Kidney (tissue), 22 donors: ENCODE results near the gene TMOD4. TPM values are rescaled to one million over a fixed set of nuclear protein-coding genes. Genes with fewer than 3 reads are reported as not detected.

ENCODE experiments used
- DNase-seq, 5 donors: peaks; one replicate each; pipeline ENCODE4 v3.0.0-alpha.2; 2013 to 2020
- FAIRE-seq: peaks from 2 replicates; lab custom pipeline; 2012; peaks lifted over from hg19 to GRCh38; lab: Jason Lieb, UNC
- H3K27ac ChIP-seq, 2 donors: one replicate each; pipeline ENCODE4 v1.7.0; 2013; ENCODE audit warnings: low read depth in 2 of 2, low read length in 2 of 2, inconsistent platforms in 1 of 2
- H3K27me3 ChIP-seq: one replicate; pipeline ENCODE4 v1.7.1; 2013; ENCODE audit warnings: low read length, inconsistent platforms; ENCODE audit not compliant: control insufficient read depth, insufficient read depth
- H3K36me3 ChIP-seq, 3 donors: one replicate each; pipeline versions ENCODE4 v1.7.0 to v1.7.1; 2013; ENCODE audit warnings: low read length in 3 of 3, control low read depth in 1 of 3, inconsistent platforms in 1 of 3; ENCODE audit not compliant: insufficient read depth in 3 of 3, control insufficient read depth in 2 of 3
- H3K4me1 ChIP-seq, 3 donors: one replicate each; pipeline versions ENCODE4 v1.7.0 to v1.7.1; 2013; ENCODE audit warnings: low read length in 3 of 3, inconsistent platforms in 1 of 3, low read depth in 1 of 3; ENCODE audit not compliant: control insufficient read depth in 2 of 3, insufficient read depth in 2 of 3
- H3K4me3 ChIP-seq, 3 donors: one replicate each; pipeline versions ENCODE4 v1.7.0 to v1.8.1; 2013; ENCODE audit warnings: low read length in 3 of 3, control low read depth in 1 of 3, inconsistent platforms in 1 of 3
- H3K9ac ChIP-seq, 3 donors: one replicate each; pipeline versions ENCODE4 v1.7.0 to v1.7.1; 2013; ENCODE audit warnings: low read length in 3 of 3, control low read depth in 1 of 3, inconsistent platforms in 1 of 3
- H3K9me3 ChIP-seq, 3 donors: one replicate each; pipeline versions ENCODE4 v1.7.0 to v1.7.1; 2013; ENCODE audit warnings: low read length in 3 of 3, control low read depth in 1 of 3, inconsistent platforms in 1 of 3; ENCODE audit not compliant: control insufficient read depth in 2 of 3, insufficient read depth in 1 of 3
- intact Hi-C: fragments of 100-400 bp; cut with DNase I; formaldehyde crosslinking; loops from one replicate; pipeline ENCODE4 v1.11.1; 2022
- long read RNA-seq, 10 donors: library from polyadenylated mRNA in 1 of 10; unstranded in 1 of 10; transcript quantifications; one replicate each; pipeline ENCODE4 v2.0.0 and lab custom pipeline, GENCODE V29; 2021 to 2026
- polyA plus RNA-seq: library from polyadenylated mRNA; stranded (reverse); fragments of 350-450 nt; fragmentation: Illumina TruSeq; extraction: RNeasy Lipid Tissue Mini Kit (QIAGEN cat#74804); gene quantifications from one replicate; pipeline ENCODE4 v1.2.3, GENCODE V29; 2014; ENCODE audit warnings: low read depth, low replicate concordance; ENCODE audit not compliant: insufficient read depth
- total RNA-seq: library from RNA; stranded (reverse); fragmentation: NEBNext Ultra II Directional; extraction: Animal tissue kit (Norgen Biotek cat#: 25700); gene quantifications from one replicate; pipeline ENCODE4 v1.2.1, GENCODE V29; 2021
- TF ChIP-seq, protein P1 (sequence below): IDR thresholded peaks from 3 replicates; pipeline ENCODE4 v1.5.1; 2012; ENCODE audit warnings: mild to moderate bottlenecking, moderate library complexity, borderline replicate concordance; ENCODE audit not compliant: insufficient read depth; ENCODE audit errors: extremely low read depth
- donor health status: control.
- donor health status: control.
- donor health status: control.
- donor health status: control.
- donor health status: control.
- donor health status: DM: yes; HTN: yes; CAD: no.
- donor health status: Normal renal cell carcinoma (clear cell type).

The TMOD4 gene
- total RNA-seq (0.66 TPM), polyA plus RNA-seq (0.65 TPM)
- long read RNA-seq, donor 1: 0 reads
- long read RNA-seq, donor 2: 0 reads
- long read RNA-seq, donor 3, partial matches to known transcripts: 0 of 1 reads
- long read RNA-seq, donor 3, other reads (novel, unspliced or antisense): 0 of 1 reads
- long read RNA-seq, donor 4: 0 reads
- long read RNA-seq, donor 5: 0 reads
- long read RNA-seq, donor 6, partial matches to known transcripts: 0 of 2 reads
- long read RNA-seq, donor 6, other reads (novel, unspliced or antisense): 0 of 2 reads
- long read RNA-seq, donor 7: 0 reads
- long read RNA-seq, donor 8, partial matches to known transcripts: 0 of 1 reads
- long read RNA-seq, donor 8, other reads (novel, unspliced or antisense): 0 of 1 reads
- long read RNA-seq, donor 9: 0 reads
- long read RNA-seq, donor 10, partial matches to known transcripts: 0 of 1 reads
- long read RNA-seq, donor 10, other reads (novel, unspliced or antisense): 0 of 1 reads

DNA sequence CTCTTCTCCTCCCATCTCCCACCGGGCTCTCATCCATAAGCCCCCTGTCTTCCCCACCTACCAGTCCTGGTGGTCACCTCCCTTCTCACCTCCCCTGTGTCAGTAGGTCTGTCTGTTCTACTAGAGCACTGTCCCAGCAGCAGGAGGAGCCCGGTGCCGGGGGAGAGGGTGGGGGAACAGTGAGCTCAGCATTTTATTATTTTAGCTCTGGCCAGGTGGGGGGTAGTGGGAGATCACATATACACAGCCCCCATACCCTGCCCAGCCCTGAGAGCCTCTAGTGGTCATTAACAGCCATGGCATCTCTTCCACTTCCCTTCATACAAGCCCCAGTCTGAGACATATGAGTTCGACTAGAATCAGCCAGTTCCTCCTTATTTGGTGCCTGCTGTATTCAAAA is at the start of gene TMOD4:
TMOD4 (minus strand) TSS at position 119 of the 400 bp plus-strand sequence. CDS start 1,106 bp downstream, outside the sequence.
- no peak for FAIRE-seq
- intact Hi-C loops: no loop called here
- no peaks in the 10 kb centered on the region for H3K9me3 ChIP-seq
- peaks cover 4 to 33% (median 23%) of the 10 kb centered on the region in 3 donors for H3K36me3 ChIP-seq
- no peaks in the 10 kb centered on the region for H3K27me3 ChIP-seq
- TF ChIP-seq, protein P1, sequence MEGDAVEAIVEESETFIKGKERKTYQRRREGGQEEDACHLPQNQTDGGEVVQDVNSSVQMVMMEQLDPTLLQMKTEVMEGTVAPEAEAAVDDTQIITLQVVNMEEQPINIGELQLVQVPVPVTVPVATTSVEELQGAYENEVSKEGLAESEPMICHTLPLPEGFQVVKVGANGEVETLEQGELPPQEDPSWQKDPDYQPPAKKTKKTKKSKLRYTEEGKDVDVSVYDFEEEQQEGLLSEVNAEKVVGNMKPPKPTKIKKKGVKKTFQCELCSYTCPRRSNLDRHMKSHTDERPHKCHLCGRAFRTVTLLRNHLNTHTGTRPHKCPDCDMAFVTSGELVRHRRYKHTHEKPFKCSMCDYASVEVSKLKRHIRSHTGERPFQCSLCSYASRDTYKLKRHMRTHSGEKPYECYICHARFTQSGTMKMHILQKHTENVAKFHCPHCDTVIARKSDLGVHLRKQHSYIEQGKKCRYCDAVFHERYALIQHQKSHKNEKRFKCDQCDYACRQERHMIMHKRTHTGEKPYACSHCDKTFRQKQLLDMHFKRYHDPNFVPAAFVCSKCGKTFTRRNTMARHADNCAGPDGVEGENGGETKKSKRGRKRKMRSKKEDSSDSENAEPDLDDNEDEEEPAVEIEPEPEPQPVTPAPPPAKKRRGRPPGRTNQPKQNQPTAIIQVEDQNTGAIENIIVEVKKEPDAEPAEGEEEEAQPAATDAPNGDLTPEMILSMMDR: peak; percentile 26
- H3K27ac ChIP-seq: no peak within 1 kb of the TSS
- no peak within 1 kb of the TSS for H3K9ac ChIP-seq
- H3K4me3 ChIP-seq: no peak within 1 kb of the TSS
- H3K4me1 ChIP-seq: no peaks in the 10 kb centered on the region
- peak in 1 of 5 donors; percentile 39 for DNase-seq

DNA sequence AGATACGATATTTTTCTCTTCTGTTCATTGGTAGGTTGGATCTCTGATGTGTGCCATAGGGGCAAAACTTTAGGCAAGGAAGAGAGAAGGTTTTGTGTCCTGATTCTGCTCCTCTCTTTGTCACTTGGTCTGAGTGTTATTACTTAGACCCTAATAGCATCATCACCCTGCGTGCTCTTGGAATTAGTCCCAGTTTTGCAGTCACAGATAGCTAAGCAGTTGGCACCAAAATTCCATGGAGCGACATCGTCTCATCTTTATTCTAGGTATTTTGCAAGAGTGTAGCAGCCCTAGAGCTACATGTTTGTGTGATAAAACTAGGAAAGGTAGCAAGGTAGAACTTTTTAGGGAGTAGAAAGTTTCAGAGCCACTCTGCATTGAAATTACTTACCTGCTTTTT is 46.3 kb upstream of the TMOD4 start:
- no peaks in the 10 kb centered on the region for H3K27me3 ChIP-seq
- intact Hi-C loops: no loop called here
- no peak for FAIRE-seq

DNA sequence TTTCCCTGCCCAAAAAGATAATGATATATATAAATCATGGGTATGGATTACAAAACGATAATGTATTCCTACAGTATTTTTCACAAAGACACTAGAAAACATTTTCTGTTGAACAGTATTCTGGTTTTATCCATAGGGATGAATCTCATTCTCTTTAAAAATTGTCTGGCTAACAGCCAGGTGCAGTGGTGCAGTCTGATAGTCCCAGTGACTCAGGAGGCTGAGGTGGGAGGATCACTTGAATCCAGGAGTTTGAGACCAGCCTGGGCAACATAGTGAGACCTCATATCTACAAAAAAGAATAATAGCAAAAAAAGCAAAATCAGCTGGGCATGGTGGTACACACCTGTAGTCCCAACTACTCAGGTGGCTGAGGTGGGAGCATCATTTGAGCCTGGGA is 45.8 kb upstream of the TMOD4 start:
- TF ChIP-seq, protein P1: no peak
- no peak overlapping the region for H3K9ac ChIP-seq
- no peaks in the 10 kb centered on the region for H3K27me3 ChIP-seq
- H3K4me3 ChIP-seq: no peak overlapping the region
- DNase-seq (no peak), FAIRE-seq (no peak)
- peaks cover 0 to 4% (median 0%) of the 10 kb centered on the region in 3 donors for H3K4me1 ChIP-seq
- intact Hi-C loops: no loop called here
- H3K36me3 ChIP-seq: peaks cover 2 to 11% (median 4%) of the 10 kb centered on the region in 3 donors
- H3K9me3 ChIP-seq: no peaks in the 10 kb centered on the region
- H3K27ac ChIP-seq: no peak overlapping the region

More for the DNA sequence above, 46.3 kb upstream of the TMOD4 start:
- no peak overlapping the region for H3K9ac ChIP-seq
- no peak for DNase-seq
- peaks cover 0 to under 1% (median 0%) of the 10 kb centered on the region in 3 donors for H3K4me1 ChIP-seq
- H3K36me3 ChIP-seq: peaks cover 2 to 12% (median 5%) of the 10 kb centered on the region in 3 donors
- H3K4me3 ChIP-seq: no peak overlapping the region
- H3K27ac ChIP-seq: no peak overlapping the region
- no peaks in the 10 kb centered on the region for H3K9me3 ChIP-seq
- TF ChIP-seq, protein P1: no peak
